A172 (cell line): Measurements from ENCODE around the gene INVS. TPM values are rescaled to one million over a fixed set of nuclear protein-coding genes. Genes with fewer than 3 reads are reported as not detected.
"Not testable (repeated sequence)": the region's sequence is repeated elsewhere in the genome, so short reads cannot be mapped to it uniquely, and the experiment has no call there.

Source experiments
- DNase-seq: peaks from one replicate; pipeline ENCODE4 v3.0.0-alpha.2; 2015; ENCODE audit warnings: low spot score
- total RNA-seq: library from RNA; depleted of rRNA; stranded (reverse); fragments of >200 nt; shearing (Covaris generic); gene quantifications from 2 replicates; pipeline ENCODE4 v1.2.3, GENCODE V29; 2014; rRNA removed

Gene INVS
- total RNA-seq = 37.6 and 46.2 TPM in 2 replicates

GRCh38 chr9:100098887-100099721 is at the start of gene INVS, which contains the start of gene ERP44:
TSS of gene INVS (plus strand) at chr9:100099243. CDS start at chr9:100104522, 5,279 bp downstream.
TSS of gene ERP44 (minus strand) at chr9:100099000. CDS start at chr9:100098840, 160 bp downstream.
- DNase-seq = peak; percentile 100

- DNase-seq = no peak
Measured at GRCh38 chr9:100049551-100049950, 49.5 kb upstream of the INVS start.

DNA sequence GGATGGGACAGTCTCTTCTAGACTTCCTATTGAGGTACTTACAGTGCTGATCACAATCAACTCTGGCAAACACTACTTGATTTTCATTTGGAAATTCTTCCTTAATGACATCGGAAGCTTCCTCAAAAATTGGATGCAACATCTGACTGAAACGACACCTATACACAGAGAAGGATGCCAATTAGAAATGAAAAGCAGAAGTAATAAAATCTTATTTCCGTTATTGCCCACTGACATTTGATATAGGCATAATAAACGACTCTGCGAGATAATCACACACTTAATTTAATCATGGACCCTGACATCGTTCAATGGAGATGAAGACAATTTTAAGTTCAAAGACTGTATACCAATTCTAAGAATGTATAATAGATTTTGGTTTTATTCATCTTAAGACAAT is 46.7 kb upstream of the INVS start:
- DNase-seq = no peak

GRCh38 chr9:100056561-100056960 is 42.5 kb upstream of the INVS start:
- no peak for DNase-seq

DNA sequence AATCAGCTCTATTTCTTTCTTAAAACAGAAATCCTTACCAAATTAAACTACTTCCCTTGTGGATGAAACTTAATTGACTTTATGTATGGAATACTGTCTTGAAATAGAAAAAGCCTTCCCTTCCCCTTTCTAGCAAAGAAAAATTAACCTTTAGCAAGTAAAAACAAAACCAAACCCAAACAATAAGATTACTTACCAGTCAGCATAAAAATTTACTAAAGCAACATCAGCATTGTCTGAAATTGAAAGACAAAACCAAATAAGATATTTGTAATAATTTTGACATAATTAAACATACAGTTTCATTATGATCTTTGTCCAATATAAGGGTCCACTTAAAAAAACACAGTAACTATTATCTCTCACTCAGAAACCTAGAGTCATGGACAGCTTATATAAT is 41.4 kb upstream of the INVS start:
- no peak for DNase-seq

DNA sequence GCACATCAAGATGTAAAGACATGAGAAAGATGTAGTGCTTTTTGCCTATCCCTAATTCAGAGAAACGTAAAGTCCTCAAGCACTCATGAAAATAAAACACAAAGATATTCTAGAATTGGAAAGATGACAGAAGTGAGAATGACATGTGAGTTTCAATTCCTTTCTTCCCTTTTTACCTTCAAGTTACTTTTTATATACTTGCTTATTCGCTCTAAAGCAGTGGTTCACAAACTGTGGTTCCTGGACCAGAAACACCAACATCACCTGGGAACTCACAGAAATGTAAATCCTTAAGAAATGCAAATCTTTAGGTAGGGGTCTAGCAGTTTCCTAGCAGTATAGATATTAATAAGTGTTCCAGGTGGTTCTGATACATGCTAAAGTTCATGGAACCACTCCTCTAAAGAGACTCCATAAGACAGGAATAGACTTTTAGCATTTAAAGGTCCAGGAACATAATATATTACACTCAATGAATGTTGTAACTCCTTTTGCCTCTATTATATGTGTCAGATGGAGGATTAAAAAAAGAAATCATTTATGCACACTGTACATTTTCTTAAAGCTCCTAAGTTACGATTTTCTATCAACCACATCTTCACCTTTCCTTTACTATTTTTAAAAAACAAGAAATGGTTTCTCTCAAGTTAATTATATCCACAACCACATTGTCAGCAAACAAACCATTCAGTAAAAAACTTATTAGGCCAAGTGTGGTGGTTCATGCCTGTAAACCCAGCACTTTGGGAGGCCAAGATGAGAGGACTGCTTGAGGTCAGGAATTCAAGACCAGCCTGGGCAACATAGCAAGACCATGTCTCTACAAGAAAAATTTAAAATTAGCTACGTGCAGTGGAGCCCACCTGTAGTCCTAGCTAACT is 40.1 kb upstream of the INVS start:
- no peak for DNase-seq

DNA sequence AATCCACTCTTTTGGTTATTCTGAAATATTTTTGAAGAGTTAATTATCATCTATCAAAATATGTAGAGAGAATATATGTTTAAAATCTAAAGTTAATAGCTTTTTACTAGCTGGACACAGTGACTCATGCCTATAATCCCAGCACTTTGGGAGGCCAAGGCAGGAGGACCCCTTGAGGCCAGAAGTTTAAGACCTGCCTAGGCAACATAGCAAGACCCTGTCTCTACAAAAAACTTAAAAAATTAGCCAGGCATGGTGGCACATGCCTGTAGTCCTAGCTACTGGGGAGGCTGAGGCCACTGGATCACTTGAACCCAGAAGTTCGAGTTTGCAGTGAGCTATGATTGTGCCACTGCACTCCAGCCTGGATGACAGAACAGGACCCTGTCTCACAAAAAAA is 36.4 kb upstream of the INVS start:
- DNase-seq = not testable (repeated sequence)

GRCh38 chr9:100063185-100063584 is 35.9 kb upstream of the INVS start:
- no peak for DNase-seq

- peak; percentile 53 for DNase-seq
Measured at GRCh38 chr9:100064872-100065581, 34.0 kb upstream of the INVS start.

DNA sequence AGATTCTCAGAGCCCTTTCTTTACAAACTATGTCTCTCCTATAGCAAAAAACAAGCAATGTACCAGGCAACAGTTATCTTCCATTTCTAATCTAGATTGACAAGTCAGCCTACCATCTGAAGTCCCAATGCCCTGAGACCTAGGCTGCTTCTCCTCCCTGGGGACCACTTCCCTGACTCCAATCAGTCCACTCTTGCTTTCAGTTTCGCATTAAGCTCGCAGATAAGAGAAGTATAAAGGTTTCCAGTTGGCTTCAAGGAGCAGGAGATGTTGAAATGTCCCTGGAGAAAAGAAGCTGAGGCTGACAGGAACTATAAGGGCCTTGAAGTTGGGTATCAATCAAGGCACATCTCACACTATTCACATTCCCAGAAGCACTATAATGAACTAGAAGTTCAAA is 32.5 kb upstream of the INVS start:
- DNase-seq = no peak

GRCh38 chr9:100067990-100068389 is 31.1 kb upstream of the INVS start:
- DNase-seq = not testable (repeated sequence)

GRCh38 chr9:100069068-100069467 is 30.0 kb upstream of the INVS start:
- not testable (repeated sequence) for DNase-seq

DNA sequence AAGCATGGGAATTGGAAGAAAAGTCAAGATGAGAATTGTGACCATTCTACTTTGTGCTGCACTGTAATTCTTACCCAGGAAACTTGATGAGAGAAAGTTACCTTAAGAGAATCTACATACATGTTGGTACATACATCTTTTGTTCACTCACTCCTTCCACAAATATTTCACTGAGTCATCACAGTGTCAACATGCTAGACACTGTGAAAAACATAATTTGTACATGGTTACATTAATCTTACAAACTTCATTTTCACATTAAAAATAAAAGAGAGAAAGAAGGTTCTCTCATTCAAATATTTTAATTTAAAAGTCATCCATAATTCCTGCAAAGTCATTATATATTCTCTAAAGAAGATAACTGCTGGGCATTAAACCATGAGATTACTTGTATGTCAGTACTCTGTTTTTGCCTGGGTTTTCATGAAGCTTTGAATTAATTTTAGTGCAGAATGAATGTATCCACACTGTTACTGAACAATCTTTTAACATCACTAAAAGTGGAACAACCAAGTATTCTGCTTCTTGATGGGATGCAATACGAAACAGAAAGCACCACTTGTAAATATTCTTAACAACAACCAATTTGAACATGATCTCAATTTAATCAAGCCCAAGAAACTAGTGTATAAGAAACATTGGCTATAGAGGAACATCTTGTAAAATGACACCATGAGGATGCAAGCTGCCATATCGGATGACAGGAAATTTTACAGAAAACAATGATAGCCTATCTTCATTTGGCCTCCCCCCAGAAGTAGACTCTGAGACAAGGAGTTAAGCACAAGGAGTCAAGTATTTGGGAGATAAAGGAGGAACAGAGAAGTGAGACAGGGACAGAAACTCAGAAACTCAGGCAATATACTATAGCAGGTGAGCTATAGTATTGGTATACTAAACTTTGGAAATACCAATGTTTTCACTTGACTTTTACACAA is 28.7 kb upstream of the INVS start:
- DNase-seq = no peak

- DNase-seq = no peak
Measured at GRCh38 chr9:100071271-100071670, 27.8 kb upstream of the INVS start.

DNA sequence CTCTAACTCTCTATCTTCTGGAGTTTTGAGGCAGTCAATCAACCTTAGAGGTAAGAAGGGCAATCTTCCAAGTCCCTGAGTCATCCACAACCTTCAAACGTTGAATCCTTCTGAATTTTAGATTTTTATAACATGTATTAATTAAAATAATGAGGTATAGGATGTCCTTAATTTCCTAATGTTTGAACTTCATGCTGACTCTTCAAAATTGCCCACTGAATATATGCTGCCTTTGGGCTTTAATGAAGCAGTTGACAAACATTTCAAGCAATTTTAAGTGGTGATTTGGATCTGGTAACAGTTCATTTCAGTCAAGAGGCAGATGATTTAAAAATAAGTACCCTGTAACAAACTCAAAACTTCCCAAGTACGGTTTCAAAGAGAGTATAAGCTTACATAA is 26.2 kb upstream of the INVS start:
- no peak for DNase-seq

- DNase-seq = no peak
Measured at GRCh38 chr9:100074093-100074492, 24.9 kb upstream of the INVS start.

DNA sequence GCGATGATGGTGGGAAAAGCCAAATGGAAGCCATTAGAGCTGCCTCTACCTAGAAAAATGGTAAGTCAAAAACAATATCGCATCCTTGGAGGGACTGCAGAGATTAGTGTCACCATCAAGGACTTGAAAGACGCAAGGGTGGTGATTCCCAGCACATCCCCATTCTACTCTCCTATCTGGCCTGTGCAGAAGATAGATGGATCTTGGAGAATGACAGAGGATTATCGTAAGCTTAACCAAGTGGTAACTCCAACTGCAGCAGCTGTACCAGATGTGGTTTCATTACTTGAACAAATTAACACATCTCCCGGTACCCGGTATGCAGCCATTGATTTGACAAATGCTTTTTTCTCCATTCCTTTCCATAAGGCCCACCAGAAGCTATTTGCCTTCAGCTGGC is 24.1 kb upstream of the INVS start:
- no peak for DNase-seq

DNA sequence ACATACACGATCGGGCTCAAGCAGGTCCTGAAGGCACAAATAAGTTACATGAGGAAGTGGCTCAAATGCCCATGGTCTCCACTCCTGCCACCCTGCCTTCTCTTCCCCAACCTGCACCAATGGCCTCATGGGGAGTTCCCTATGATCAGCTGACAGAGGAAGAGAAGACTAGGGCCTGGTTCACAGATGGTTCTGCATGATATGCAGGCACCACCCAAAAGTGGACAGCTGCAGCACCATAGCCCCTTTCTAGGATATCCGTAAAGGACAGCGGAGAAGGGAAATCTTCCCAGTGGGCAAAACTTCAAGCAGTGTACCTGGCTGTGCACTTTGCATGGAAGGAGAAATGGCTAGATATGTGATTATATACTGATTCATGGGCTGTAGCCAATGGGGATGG is 22.8 kb upstream of the INVS start:
- DNase-seq = not testable (repeated sequence)

- DNase-seq = no peak
Measured at GRCh38 chr9:100082782-100083181, 16.3 kb upstream of the INVS start.

- no peak for DNase-seq
Measured at GRCh38 chr9:100083448-100084127, 15.5 kb upstream of the INVS start.
